ENCODE data around the gene SETDB2. TPM values are rescaled to one million over a fixed set of nuclear protein-coding genes. Genes with fewer than 3 reads are reported as not detected.

SETDB2 gene
- total RNA-seq, 1 donor from 2014 or later: 8.6 TPM

DNA sequence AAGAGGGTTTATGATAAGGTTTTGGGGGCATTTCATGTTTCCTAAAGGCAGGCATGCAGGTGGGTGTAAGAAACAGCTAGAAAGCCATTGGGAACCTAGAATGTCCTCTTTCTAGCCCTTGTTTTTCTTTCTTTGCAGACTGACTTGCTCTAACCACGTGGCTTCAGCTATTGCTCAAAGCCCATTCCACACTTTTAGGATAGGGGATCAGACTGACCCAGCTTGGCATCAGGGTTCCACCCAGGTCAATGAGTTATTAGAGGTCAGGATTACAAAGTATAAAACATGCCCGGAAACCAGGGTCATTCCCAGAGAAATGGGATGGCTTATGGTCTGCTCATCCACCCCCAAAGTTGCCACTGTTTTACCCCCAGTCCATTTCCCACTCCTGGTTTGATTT lies 68.5 kb downstream of the SETDB2 start:
- Histone ChIP-seq H3K36me3 (peaks cover 0 to 31% of the 10 kb centered on the region in 2 donors), H3K4me3 (no peak overlapping the region), H3K27me3 (no peaks in the 10 kb centered on the region), H3K4me1 (no peaks in the 10 kb centered on the region), H3K9me3 (no peaks in the 10 kb centered on the region), H3K27ac (no peak overlapping the region)
- TF ChIP-seq POLR2A (IDR thresholded peaks at IDR 0.05): no peak
- TF ChIP-seq POLR2AphosphoS5 (IDR thresholded peaks at IDR 0.05; ENCODE audit: insufficient read depth in 1 of 2, low read depth in 1 of 2): no peak
- TF ChIP-seq, protein P1, sequence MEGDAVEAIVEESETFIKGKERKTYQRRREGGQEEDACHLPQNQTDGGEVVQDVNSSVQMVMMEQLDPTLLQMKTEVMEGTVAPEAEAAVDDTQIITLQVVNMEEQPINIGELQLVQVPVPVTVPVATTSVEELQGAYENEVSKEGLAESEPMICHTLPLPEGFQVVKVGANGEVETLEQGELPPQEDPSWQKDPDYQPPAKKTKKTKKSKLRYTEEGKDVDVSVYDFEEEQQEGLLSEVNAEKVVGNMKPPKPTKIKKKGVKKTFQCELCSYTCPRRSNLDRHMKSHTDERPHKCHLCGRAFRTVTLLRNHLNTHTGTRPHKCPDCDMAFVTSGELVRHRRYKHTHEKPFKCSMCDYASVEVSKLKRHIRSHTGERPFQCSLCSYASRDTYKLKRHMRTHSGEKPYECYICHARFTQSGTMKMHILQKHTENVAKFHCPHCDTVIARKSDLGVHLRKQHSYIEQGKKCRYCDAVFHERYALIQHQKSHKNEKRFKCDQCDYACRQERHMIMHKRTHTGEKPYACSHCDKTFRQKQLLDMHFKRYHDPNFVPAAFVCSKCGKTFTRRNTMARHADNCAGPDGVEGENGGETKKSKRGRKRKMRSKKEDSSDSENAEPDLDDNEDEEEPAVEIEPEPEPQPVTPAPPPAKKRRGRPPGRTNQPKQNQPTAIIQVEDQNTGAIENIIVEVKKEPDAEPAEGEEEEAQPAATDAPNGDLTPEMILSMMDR (IDR thresholded peaks at IDR 0.05): no peak
- no peak for DNase-seq (ENCODE audit: extremely low spot score in 2 of 2)
- intact Hi-C loops (cut with DNase I): no loop called here

DNA sequence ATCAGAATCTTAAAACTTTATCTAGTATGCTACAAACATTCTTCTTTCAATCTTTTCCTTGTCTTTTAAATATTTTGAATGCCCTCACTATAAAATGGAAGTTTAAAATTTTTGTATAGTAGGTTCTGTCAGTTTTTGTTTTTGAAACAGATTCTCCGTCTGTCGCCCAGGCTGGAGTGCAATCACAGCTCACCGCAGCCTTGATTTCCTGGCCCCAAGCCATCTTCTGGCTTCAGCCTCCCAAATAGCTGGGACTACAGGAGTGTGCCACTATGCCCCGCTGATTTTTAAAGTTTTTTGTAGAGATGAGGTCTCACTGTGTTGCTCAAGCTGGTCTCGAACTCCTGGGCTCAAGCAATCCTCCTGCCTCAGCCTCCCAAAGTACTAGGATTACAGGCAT lies 72.4 kb downstream of the SETDB2 start:
- H3K27ac ChIP-seq: no peak overlapping the region
- TF ChIP-seq POLR2A (IDR thresholded peaks at IDR 0.05) (no peak), POLR2AphosphoS5 (IDR thresholded peaks at IDR 0.05; ENCODE audit: insufficient read depth in 1 of 2, low read depth in 1 of 2) (no peak)
- TF ChIP-seq, protein P1 (IDR thresholded peaks at IDR 0.05): no peak
- no peak overlapping the region for H3K4me3 ChIP-seq
- no peaks in the 10 kb centered on the region for H3K9me3 ChIP-seq
- H3K36me3 ChIP-seq: peaks cover 0 to 32% of the 10 kb centered on the region in 2 donors
- intact Hi-C loops (cut with DNase I): no loop called here
- no peaks in the 10 kb centered on the region for H3K27me3 ChIP-seq
- H3K4me1 ChIP-seq: no peaks in the 10 kb centered on the region
- DNase-seq (ENCODE audit: extremely low spot score in 2 of 2): no peak

DNA sequence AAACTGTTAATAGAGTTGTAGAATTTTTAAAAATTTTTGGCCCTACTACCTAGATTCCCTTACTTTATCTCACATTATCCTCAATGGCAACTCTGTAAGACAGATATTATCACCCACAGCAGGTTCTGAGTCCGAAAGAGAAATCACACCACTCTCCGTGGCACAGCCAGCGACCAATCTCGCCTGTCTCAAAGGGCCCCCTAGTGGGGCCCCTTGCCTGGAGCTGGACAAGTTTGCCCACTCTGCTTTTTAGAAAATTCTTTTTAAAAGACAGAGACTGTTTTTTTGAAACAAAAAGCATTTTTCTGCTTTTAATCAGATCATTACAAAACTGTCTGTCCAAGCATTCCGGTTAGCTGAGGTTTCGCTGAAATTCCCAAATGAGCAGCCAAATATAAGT lies 73.4 kb downstream of the SETDB2 start:
- intact Hi-C loops (cut with DNase I): no loop called here

DNA sequence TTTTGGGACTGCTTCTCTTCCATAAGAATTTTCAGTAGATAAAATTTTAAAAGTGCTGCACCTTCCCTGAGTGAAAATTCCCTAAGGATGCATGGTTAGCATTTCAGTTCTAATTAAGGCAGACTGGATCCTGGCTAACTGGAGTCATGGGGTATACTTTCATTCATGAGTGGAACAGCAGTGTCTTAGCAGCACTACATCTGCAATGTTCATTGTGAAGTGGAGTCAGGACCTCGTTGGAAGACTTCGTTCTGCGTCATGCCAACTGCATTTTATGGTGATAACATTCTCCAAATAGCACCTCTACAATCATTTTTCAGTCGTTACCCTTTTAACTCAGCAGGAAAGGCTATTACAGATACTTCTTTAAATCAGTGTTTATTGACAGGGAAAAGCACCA lies 77.2 kb downstream of the SETDB2 start:
- no peak for TF ChIP-seq POLR2AphosphoS5 (IDR thresholded peaks at IDR 0.05; ENCODE audit: insufficient read depth in 1 of 2, low read depth in 1 of 2)
- TF ChIP-seq, protein P1 (IDR thresholded peaks at IDR 0.05): no peak
- TF ChIP-seq POLR2A (IDR thresholded peaks at IDR 0.05): no peak
- Histone ChIP-seq H3K9me3 (no peaks in the 10 kb centered on the region), H3K4me1 (no peaks in the 10 kb centered on the region), H3K4me3 (no peak overlapping the region), H3K27ac (no peak overlapping the region), H3K27me3 (no peaks in the 10 kb centered on the region), H3K36me3 (peaks cover 0 to 25% of the 10 kb centered on the region in 2 donors)
- intact Hi-C loops (cut with DNase I): no loop called here
- DNase-seq (ENCODE audit: extremely low spot score in 2 of 2): no peak

More for the DNA sequence above, 73.4 kb downstream of the SETDB2 start:
- Histone ChIP-seq H3K36me3 (peaks cover 0 to 41% of the 10 kb centered on the region in 2 donors), H3K9me3 (no peaks in the 10 kb centered on the region), H3K27ac (no peak overlapping the region), H3K27me3 (no peaks in the 10 kb centered on the region), H3K4me3 (no peak overlapping the region), H3K4me1 (no peaks in the 10 kb centered on the region)
- TF ChIP-seq POLR2AphosphoS5 (IDR thresholded peaks at IDR 0.05; ENCODE audit: insufficient read depth in 1 of 2, low read depth in 1 of 2) (no peak), POLR2A (IDR thresholded peaks at IDR 0.05) (no peak)
- TF ChIP-seq, protein P1 (IDR thresholded peaks at IDR 0.05): no peak
- DNase-seq (ENCODE audit: extremely low spot score in 2 of 2): no peak

DNA sequence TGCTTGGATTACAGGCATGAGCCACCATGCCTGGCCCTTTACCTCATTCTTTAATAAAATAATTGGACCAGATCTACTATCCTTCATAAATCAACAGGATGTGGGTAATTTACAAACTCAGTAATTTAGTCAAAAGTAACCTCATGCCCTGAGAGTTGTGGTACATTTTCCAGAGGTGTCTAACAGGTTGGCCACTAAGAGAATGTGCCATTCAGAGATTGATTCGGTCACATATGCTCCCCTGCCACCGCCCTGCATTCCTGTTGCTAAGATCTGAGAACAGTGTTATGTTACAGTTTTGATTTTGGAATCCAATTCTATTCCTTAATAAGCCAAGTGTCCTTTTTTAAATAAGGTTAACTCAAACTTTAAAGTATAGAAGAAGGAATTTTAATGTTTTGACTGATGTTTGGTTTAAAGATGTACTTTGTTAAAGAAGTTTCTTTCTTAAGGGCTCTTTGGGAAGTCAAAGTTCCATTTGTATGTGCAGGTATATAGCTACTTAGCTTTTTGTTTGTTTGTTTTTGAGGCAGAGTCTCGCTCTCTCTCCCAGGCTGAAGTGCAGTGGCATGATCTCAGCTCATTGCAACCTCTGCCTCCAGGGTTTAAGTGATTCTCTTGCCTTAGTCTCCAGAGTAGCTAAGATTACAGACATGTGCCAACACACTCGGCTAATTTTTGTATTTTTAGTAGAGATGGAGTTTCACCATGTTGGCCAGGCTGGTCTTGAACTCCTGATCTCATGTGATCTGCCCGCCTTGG lies 80.8 kb downstream of the SETDB2 start:
- Histone ChIP-seq H3K27ac (no peak overlapping the region), H3K36me3 (peaks cover 0 to 21% of the 10 kb centered on the region in 2 donors), H3K4me3 (no peak overlapping the region), H3K27me3 (no peaks in the 10 kb centered on the region), H3K9me3 (no peaks in the 10 kb centered on the region), H3K4me1 (no peaks in the 10 kb centered on the region)
- DNase-seq (ENCODE audit: extremely low spot score in 2 of 2): no peak
- TF ChIP-seq POLR2A (IDR thresholded peaks at IDR 0.05): no peak
- TF ChIP-seq, protein P1 (IDR thresholded peaks at IDR 0.05): no peak
- intact Hi-C loops (cut with DNase I): no loop called here

All from vagina (tissue), 2 donors.